ENCODE data around the gene A3GALT2.
A peak's percentile ranks its signal among the peaks of the same experiment; 100 is the strongest.

A3GALT2 gene

GRCh38 chr1:33320619-33321165 lies at the start of gene A3GALT2:
TSS of gene A3GALT2 (minus strand) at chr1:33321098. CDS start at chr1:33321098, 0 bp downstream.
- no peak for DNase-seq (ENCODE audit: low spot score)

GRCh38 chr1:33370301-33370700 lies 49.4 kb upstream of the A3GALT2 start:
- no peak for DNase-seq (ENCODE audit: low spot score)

- no peak for DNase-seq (ENCODE audit: low spot score)
Observed at GRCh38 chr1:33369764-33370163, 48.9 kb upstream of the A3GALT2 start.

GRCh38 chr1:33369081-33369480 lies 48.2 kb upstream of the A3GALT2 start:
- no peak for DNase-seq (ENCODE audit: low spot score)

- DNase-seq (ENCODE audit: low spot score), result no peak
Observed at GRCh38 chr1:33368431-33368830, 47.5 kb upstream of the A3GALT2 start.

GRCh38 chr1:33367485-33368405 lies 46.8 kb upstream of the A3GALT2 start:
- peak; percentile 81 for DNase-seq (ENCODE audit: low spot score)

GRCh38 chr1:33366762-33367484 lies 46.0 kb upstream of the A3GALT2 start:
- no peak for DNase-seq (ENCODE audit: low spot score)

GRCh38 chr1:33365560-33365997 lies 44.7 kb upstream of the A3GALT2 start:
- no peak for DNase-seq (ENCODE audit: low spot score)

- DNase-seq (ENCODE audit: low spot score), result no peak
Observed at GRCh38 chr1:33364565-33364918, 43.6 kb upstream of the A3GALT2 start.

- no peak for DNase-seq (ENCODE audit: low spot score)
Observed at GRCh38 chr1:33363470-33363861, 42.6 kb upstream of the A3GALT2 start.

GRCh38 chr1:33363021-33363420 lies 42.1 kb upstream of the A3GALT2 start:
- DNase-seq (ENCODE audit: low spot score), result no peak

GRCh38 chr1:33361532-33362235 lies 40.8 kb upstream of the A3GALT2 start:
- no peak for DNase-seq (ENCODE audit: low spot score)

- DNase-seq (ENCODE audit: low spot score), result no peak
Observed at GRCh38 chr1:33360367-33360766, 39.5 kb upstream of the A3GALT2 start.

GRCh38 chr1:33359931-33360330 lies 39.0 kb upstream of the A3GALT2 start:
- no peak for DNase-seq (ENCODE audit: low spot score)

- DNase-seq (ENCODE audit: low spot score), result no peak
Observed at GRCh38 chr1:33358795-33359503, 38.1 kb upstream of the A3GALT2 start.

GRCh38 chr1:33358114-33358794 lies 37.4 kb upstream of the A3GALT2 start:
- DNase-seq (ENCODE audit: low spot score), result no peak

- no peak for DNase-seq (ENCODE audit: low spot score)
Observed at GRCh38 chr1:33357099-33357498, 36.2 kb upstream of the A3GALT2 start.

- no peak for DNase-seq (ENCODE audit: low spot score)
Observed at GRCh38 chr1:33354707-33355316, 33.9 kb upstream of the A3GALT2 start.

- DNase-seq (ENCODE audit: low spot score), result no peak
Observed at GRCh38 chr1:33353531-33353930, 32.6 kb upstream of the A3GALT2 start.

- no peak for DNase-seq (ENCODE audit: low spot score)
Observed at GRCh38 chr1:33351281-33351660, 30.4 kb upstream of the A3GALT2 start.

Measured in germinal center (tissue), 1 donor.